ENCODE measurements around the gene MBD5. TPM values are rescaled to one million over a fixed set of nuclear protein-coding genes. Genes with fewer than 3 reads are reported as not detected.

MBD5 gene
- total and polyA plus RNA-seq, 4 experiments from 2014 or later, result 3.1 to 64.5 (median 33.9) TPM

DNA sequence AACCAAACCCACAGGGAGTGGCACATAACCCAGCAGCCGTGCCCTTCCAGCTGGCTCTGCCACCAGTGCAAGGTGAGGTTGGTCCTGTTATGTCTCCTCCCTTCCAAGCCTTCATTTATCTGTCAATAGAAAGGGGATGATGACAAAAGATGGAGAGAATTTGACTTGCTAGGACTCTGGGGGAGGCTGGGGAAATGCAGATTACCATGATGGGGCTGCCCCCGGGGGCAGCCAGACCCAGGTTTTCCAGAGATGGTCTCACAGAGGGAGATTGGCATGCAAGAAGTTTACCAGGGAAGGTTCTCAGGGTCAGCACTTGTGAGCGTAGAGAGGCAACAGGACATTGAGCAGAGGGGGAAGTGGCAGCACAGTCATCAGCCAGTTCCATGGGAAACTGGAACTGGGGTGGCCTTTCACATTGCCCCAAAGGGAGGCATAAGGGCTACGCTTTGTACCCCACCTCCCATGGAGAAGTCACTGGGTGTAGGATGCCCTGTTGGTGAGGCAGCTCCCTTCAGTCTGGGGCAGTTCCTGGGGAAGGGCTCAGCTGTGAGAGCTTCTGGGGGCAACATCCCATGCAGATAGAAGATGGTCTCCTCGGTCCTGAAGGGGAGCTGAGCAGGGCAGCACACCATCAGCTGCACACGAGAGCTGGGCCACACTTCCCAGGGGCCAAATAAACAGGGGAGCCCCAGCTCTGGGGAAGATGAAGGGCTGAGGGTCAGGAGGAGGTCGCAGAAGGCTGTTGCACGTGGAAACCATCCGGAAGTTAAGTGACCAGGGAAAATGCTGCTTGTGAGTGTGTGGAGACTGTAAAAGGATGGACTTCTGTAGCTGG is 505.8 kb downstream of the MBD5 start:
- no peaks in the 10 kb centered on the region for H3K27me3 ChIP-seq (ENCODE audit: insufficient read depth, low read length)
- intact Hi-C loops (cut with micrococcal nuclease), result loop anchor here (5.0 kb wide), 1 partner anchor 504 kb away; the partner anchor contains the start of genes MBD5 and ORC4
- ChIA-PET POLR2A (ENCODE audit: partially characterized antibody) (interaction anchor here (1.0 to 9.1 kb wide), 8 partner anchors 9 to 506 kb away, joined by 3 to 121 read pairs (median 22); partner anchors contain the start of genes EPC2, MBD5 and ORC4), CTCF (ENCODE audit: partially characterized antibody) (interaction anchor here (1.0 to 3.6 kb wide), 4 partner anchors 10 to 491 kb away, joined by 3 to 25 read pairs (median 10); no protein-coding TSS in a partner anchor)
- H3K4me3 Mint-ChIP-seq, result peak overlapping the region; percentile 80 to 92 (median 86)
- peaks cover 96% of the 10 kb centered on the region for H3K4me1 ChIP-seq (ENCODE audit: insufficient read depth, low read length)
- peaks cover 79 to 100% (median 94%) of the 10 kb centered on the region in 4 donors for H3K4me1 Mint-ChIP-seq
- peaks cover 0 to 5% (median 0%) of the 10 kb centered on the region in 8 donors for H3K9me3 Mint-ChIP-seq
- H3K4me3 ChIP-seq (ENCODE audit: low read length in 2 of 2), result peak overlapping the region; percentile 21 to 36
- no peaks in the 10 kb centered on the region for H3K36me3 ChIP-seq (ENCODE audit: insufficient read depth, low read length)
- peak overlapping the region; percentile 68 for H3K27ac ChIP-seq (ENCODE audit: low read depth, low read length)
- no peak for DNase-seq
- H3K9me3 ChIP-seq (ENCODE audit: control insufficient read depth in 1 of 2, low read length in 2 of 2), result no peaks in the 10 kb centered on the region
- H3K27ac Mint-ChIP-seq, result peak overlapping the region; percentile 92 to 97 (median 95)
- no peaks in the 10 kb centered on the region for H3K36me3 Mint-ChIP-seq
- no peaks in the 10 kb centered on the region for H3K27me3 Mint-ChIP-seq

DNA sequence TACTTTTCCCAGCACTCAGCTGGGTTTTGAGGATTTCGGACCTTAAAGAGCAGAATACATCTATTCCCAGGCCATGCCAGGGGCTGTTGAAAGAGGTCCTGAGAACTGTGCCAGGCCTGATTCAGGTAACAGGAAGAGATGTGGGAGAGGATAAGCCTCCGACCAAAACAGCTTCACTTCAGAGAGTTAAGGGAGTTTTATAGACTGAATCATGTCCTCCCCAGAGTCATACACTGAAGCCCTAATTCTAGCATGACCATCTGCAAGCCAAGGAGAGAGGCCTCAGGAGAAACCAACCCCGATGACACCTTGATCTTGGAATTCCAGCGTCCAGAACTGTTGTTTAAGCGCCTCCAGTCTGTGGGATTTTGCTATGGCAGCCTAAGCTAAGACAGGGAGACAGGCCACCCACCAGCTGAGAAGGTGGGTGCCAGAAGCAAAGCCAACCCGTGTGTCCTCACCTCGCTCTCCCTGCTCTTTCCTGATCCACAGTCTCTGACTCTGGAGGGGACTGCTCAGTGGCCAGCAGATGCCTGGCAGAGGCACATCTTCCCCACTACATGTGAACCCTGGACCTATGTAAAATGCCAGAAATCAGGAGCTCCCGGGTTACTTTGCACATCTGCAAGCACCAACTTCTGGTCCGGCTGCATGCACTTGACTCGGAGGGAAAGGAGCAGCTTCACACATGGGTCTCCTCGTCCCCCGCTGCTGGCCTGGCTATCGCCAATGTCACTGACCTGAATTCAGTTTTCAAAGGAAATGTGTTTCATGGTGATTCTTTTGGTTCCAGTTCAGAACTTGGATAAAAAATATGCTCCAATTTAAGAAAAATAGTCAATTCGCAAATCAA is 506.8 kb downstream of the MBD5 start:
- peak overlapping the region; percentile 80 to 92 (median 86) for H3K4me3 Mint-ChIP-seq
- Histone ChIP-seq H3K27me3 (ENCODE audit: insufficient read depth, low read length) (no peaks in the 10 kb centered on the region), H3K9me3 (ENCODE audit: control insufficient read depth in 1 of 2, low read length in 2 of 2) (no peaks in the 10 kb centered on the region), H3K27ac (ENCODE audit: low read depth, low read length) (peak overlapping the region; percentile 68), H3K4me1 (ENCODE audit: insufficient read depth, low read length) (peaks cover 92% of the 10 kb centered on the region), H3K36me3 (ENCODE audit: insufficient read depth, low read length) (no peaks in the 10 kb centered on the region), H3K4me3 (ENCODE audit: low read length in 2 of 2) (peak overlapping the region; percentile 21 to 36)
- ChIA-PET CTCF (ENCODE audit: partially characterized antibody) (interaction anchor here (1.0 to 3.6 kb wide), 5 partner anchors 9 to 490 kb away, joined by 3 to 25 read pairs (median 9); no protein-coding TSS in a partner anchor), POLR2A (ENCODE audit: partially characterized antibody) (interaction anchor here (1.0 to 9.1 kb wide), 8 partner anchors 10 to 507 kb away, joined by 3 to 121 read pairs (median 22); partner anchors contain the start of genes EPC2, MBD5 and ORC4)
- H3K9me3 Mint-ChIP-seq, result peaks cover 0 to 5% (median 0%) of the 10 kb centered on the region in 8 donors
- intact Hi-C loops (cut with micrococcal nuclease), result loop anchor here (5.0 kb wide), 1 partner anchor 505 kb away; the partner anchor contains the start of genes MBD5 and ORC4
- no peak for DNase-seq
- no peaks in the 10 kb centered on the region for H3K27me3 Mint-ChIP-seq
- peak overlapping the region; percentile 91 to 97 (median 95) for H3K27ac Mint-ChIP-seq
- H3K36me3 Mint-ChIP-seq, result no peaks in the 10 kb centered on the region
- H3K4me1 Mint-ChIP-seq, result peaks cover 75 to 100% (median 92%) of the 10 kb centered on the region in 4 donors

DNA sequence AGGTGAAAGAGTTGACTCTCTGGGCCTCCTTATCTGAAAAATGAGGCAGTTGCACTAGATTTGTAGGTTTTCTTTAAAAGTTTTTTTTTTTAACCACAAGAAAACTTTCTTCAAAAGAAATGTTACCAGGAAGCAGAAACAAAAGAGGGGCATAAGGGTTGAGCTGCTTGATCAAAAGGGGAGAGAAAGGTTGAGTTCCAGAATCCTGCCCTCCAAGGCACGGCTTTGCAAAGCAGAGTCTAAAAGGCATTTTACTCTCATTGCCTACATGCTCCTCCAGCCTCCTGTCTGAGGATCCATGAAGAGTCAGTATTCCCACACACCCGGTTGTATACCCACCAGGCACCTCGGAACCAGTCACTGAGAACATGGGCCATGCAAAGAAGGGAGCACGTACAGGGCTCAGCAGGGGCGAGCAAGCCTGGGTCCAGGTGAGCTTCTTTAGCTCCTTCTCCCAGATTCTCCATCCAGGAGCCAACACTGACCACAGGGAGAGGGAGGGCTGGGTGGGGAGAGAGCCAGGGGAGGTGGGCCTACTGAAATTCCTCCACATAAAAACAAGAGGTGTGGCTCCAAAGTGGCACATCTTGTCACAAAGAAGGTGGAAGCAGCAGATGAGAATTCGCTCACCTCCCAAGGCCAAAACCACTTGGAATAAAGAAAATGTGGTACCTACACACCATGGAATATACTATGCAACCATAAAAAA is 507.6 kb downstream of the MBD5 start:
- peaks cover 92% of the 10 kb centered on the region for H3K4me1 ChIP-seq (ENCODE audit: insufficient read depth, low read length)
- peak overlapping the region; percentile 68 for H3K27ac ChIP-seq (ENCODE audit: low read depth, low read length)
- ChIA-PET CTCF (ENCODE audit: partially characterized antibody) (interaction anchor here (1.8 to 3.6 kb wide), 4 partner anchors 9 to 24 kb away, joined by 5 to 25 read pairs (median 12); no protein-coding TSS in a partner anchor), POLR2A (ENCODE audit: partially characterized antibody) (interaction anchor here (1.1 to 9.1 kb wide), 7 partner anchors 11 to 508 kb away, joined by 6 to 121 read pairs (median 22); partner anchors contain the start of genes EPC2, MBD5 and ORC4)
- Mint-ChIP-seq H3K4me1 (peaks cover 77 to 100% (median 91%) of the 10 kb centered on the region in 4 donors), H3K27ac (peak overlapping the region; percentile 93 to 97 (median 95)), H3K9me3 (peaks cover 0 to 5% (median 0%) of the 10 kb centered on the region in 8 donors), H3K27me3 (no peaks in the 10 kb centered on the region), H3K4me3 (peak overlapping the region; percentile 80 to 92 (median 86)), H3K36me3 (no peaks in the 10 kb centered on the region)
- H3K27me3 ChIP-seq (ENCODE audit: insufficient read depth, low read length), result no peaks in the 10 kb centered on the region
- no peaks in the 10 kb centered on the region for H3K36me3 ChIP-seq (ENCODE audit: insufficient read depth, low read length)
- intact Hi-C loops (cut with micrococcal nuclease), result loop anchor here (5.0 kb wide), 1 partner anchor 506 kb away; the partner anchor contains the start of genes MBD5 and ORC4
- DNase-seq, result peak in 4 of 5 donors; percentile 65 to 69 (median 68)
- peak overlapping the region in 1 of 2 donors; percentile 36 for H3K4me3 ChIP-seq (ENCODE audit: low read length in 2 of 2)
- no peaks in the 10 kb centered on the region for H3K9me3 ChIP-seq (ENCODE audit: control insufficient read depth in 1 of 2, low read length in 2 of 2)

DNA sequence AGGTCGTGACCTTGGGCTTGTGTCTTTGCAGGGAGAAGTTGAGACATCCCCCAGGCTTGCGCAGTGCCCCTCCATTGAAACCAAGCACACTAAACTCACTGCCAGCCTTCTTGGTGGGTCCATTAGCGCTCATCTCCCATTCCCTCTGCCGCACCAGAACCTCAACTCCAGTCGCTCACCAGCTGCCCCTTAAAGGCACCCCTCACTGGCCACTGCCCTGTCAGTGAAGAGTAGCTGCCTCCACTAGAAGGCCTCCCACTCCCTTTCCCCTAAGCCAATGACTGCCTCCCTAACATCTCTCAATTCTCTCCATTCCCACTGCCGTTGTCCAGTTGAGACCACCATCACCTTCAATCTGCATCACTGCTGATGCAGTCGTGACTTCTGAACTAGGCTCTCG is 508.9 kb downstream of the MBD5 start:
- ChIA-PET POLR2A (ENCODE audit: partially characterized antibody) (interaction anchor here (1.1 to 9.1 kb wide), 5 partner anchors 10 to 509 kb away, joined by 5 to 121 read pairs (median 48); partner anchors contain the start of genes EPC2, MBD5 and ORC4), CTCF (ENCODE audit: partially characterized antibody) (interaction anchor here (1.5 to 3.3 kb wide), 3 partner anchors 10 to 21 kb away, joined by 4 to 25 read pairs (median 9); no protein-coding TSS in a partner anchor)
- Histone ChIP-seq H3K4me3 (ENCODE audit: low read length in 2 of 2) (no peak overlapping the region), H3K4me1 (ENCODE audit: insufficient read depth, low read length) (peaks cover 90% of the 10 kb centered on the region), H3K27ac (ENCODE audit: low read depth, low read length) (no peak overlapping the region), H3K27me3 (ENCODE audit: insufficient read depth, low read length) (no peaks in the 10 kb centered on the region), H3K36me3 (ENCODE audit: insufficient read depth, low read length) (no peaks in the 10 kb centered on the region), H3K9me3 (ENCODE audit: control insufficient read depth in 1 of 2, low read length in 2 of 2) (no peaks in the 10 kb centered on the region)
- Mint-ChIP-seq H3K36me3 (no peaks in the 10 kb centered on the region), H3K27ac (peak overlapping the region; percentile 89 to 95 (median 93)), H3K9me3 (peaks cover 0 to 5% (median 0%) of the 10 kb centered on the region in 8 donors), H3K4me1 (peaks cover 74 to 100% (median 90%) of the 10 kb centered on the region in 4 donors), H3K4me3 (peak overlapping the region in 7 of 8 donors; percentile 44 to 92 (median 71)), H3K27me3 (no peaks in the 10 kb centered on the region)
- intact Hi-C loops (cut with micrococcal nuclease), result loop anchor here (5.0 kb wide), 1 partner anchor 507 kb away; the partner anchor contains the start of genes MBD5 and ORC4
- DNase-seq, result no peak

- Mint-ChIP-seq H3K4me3 (peak overlapping the region in 3 of 8 donors; percentile 8 to 84 (median 52)), H3K4me1 (peaks cover 69 to 100% (median 88%) of the 10 kb centered on the region in 4 donors), H3K27me3 (no peaks in the 10 kb centered on the region), H3K9me3 (peaks cover 0 to 2% (median 0%) of the 10 kb centered on the region in 8 donors), H3K36me3 (no peaks in the 10 kb centered on the region), H3K27ac (peak overlapping the region; percentile 34 to 95 (median 90))
- Histone ChIP-seq H3K9me3 (ENCODE audit: control insufficient read depth in 1 of 2, low read length in 2 of 2) (no peaks in the 10 kb centered on the region), H3K27me3 (ENCODE audit: insufficient read depth, low read length) (no peaks in the 10 kb centered on the region), H3K4me1 (ENCODE audit: insufficient read depth, low read length) (peaks cover 88% of the 10 kb centered on the region), H3K27ac (ENCODE audit: low read depth, low read length) (no peak overlapping the region), H3K4me3 (ENCODE audit: low read length in 2 of 2) (no peak overlapping the region), H3K36me3 (ENCODE audit: insufficient read depth, low read length) (no peaks in the 10 kb centered on the region)
- ChIA-PET CTCF (ENCODE audit: partially characterized antibody) (interaction anchor here (1.4 to 2.3 kb wide), 3 partner anchors 9 to 21 kb away, joined by 4 to 8 read pairs (median 4); no protein-coding TSS in a partner anchor), POLR2A (ENCODE audit: partially characterized antibody) (interaction anchor here (1.6 to 4.7 kb wide), 2 partner anchors 9 to 23 kb away, joined by 5 to 48 read pairs; no protein-coding TSS in a partner anchor)
- DNase-seq, result no peak
- intact Hi-C loops (cut with micrococcal nuclease), result no loop called here
Observed at GRCh38 chr2:148530350-148530749, 509.5 kb downstream of the MBD5 start.

DNA sequence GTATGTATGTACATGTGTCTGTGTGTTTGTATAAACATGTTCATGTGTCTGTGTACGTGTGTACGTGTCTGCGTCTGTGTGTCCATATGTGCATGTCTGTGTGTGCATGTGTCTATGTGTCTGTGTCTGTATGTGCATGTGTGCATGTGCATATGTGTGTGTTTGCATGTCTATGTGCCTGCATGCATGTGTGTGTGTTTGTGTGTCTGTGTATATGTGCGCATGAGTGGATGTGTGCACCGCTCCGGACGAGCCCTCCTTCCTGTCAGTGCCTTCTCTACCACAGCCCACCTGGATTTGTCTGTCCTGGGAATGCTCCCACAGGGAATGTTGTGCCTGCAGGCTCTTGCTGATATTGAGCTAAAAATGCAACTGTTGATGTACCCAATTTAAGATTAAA is 510.3 kb downstream of the MBD5 start:
- Mint-ChIP-seq H3K27ac (peak overlapping the region; percentile 23 to 94 (median 62)), H3K36me3 (no peaks in the 10 kb centered on the region), H3K27me3 (no peaks in the 10 kb centered on the region), H3K9me3 (no peaks in the 10 kb centered on the region), H3K4me1 (peaks cover 63 to 99% (median 84%) of the 10 kb centered on the region in 4 donors), H3K4me3 (peak overlapping the region in 3 of 8 donors; percentile 17 to 27 (median 25))
- Histone ChIP-seq H3K4me1 (ENCODE audit: insufficient read depth, low read length) (peaks cover 79% of the 10 kb centered on the region), H3K36me3 (ENCODE audit: insufficient read depth, low read length) (no peaks in the 10 kb centered on the region), H3K27ac (ENCODE audit: low read depth, low read length) (no peak overlapping the region), H3K9me3 (ENCODE audit: control insufficient read depth in 1 of 2, low read length in 2 of 2) (no peaks in the 10 kb centered on the region), H3K27me3 (ENCODE audit: insufficient read depth, low read length) (no peaks in the 10 kb centered on the region), H3K4me3 (ENCODE audit: low read length in 2 of 2) (no peak overlapping the region)
- ChIA-PET POLR2A (ENCODE audit: partially characterized antibody) (interaction anchor here (1.6 kb wide), 1 partner anchor 22 kb away, joined by 5 read pairs; no protein-coding TSS in a partner anchor), CTCF (ENCODE audit: partially characterized antibody) (interaction anchor here (0.9 to 2.3 kb wide), 4 partner anchors 9 to 22 kb away, joined by 4 to 8 read pairs (median 4); no protein-coding TSS in a partner anchor)
- DNase-seq, result no peak
- intact Hi-C loops (cut with micrococcal nuclease), result no loop called here
